HG02970 (cell line): ENCODE data around the gene MRPL17.

ENCODE experiments used
- ATAC-seq: cut with Tn5 transposase; IDR thresholded peaks from one replicate; pipeline ENCODE4 v1.9.1; 2021; ENCODE audit warnings: mild to moderate bottlenecking, moderate library complexity, moderate number of reproducible peaks; ENCODE audit not compliant: unreplicated experiment, low FRiP score

Gene MRPL17

GRCh38 chr11:6655020-6655789 lies 27.9 kb downstream of the MRPL17 start:
- no peak for ATAC-seq

- ATAC-seq, result no peak
Measured at GRCh38 chr11:6654281-6655019, 28.7 kb downstream of the MRPL17 start.

GRCh38 chr11:6653656-6654055 lies 29.5 kb downstream of the MRPL17 start:
- ATAC-seq, result no peak

GRCh38 chr11:6653097-6653496 lies 30.0 kb downstream of the MRPL17 start:
- ATAC-seq, result no peak

- ATAC-seq, result no peak
Measured at GRCh38 chr11:6652182-6652581, 31.0 kb downstream of the MRPL17 start.

GRCh38 chr11:6650980-6651379 lies 32.2 kb downstream of the MRPL17 start:
- no peak for ATAC-seq

GRCh38 chr11:6650104-6650503 lies 33.0 kb downstream of the MRPL17 start:
- ATAC-seq, result no peak

- ATAC-seq, result no peak
Measured at GRCh38 chr11:6648501-6648900, 34.6 kb downstream of the MRPL17 start.

GRCh38 chr11:6647836-6648235 lies 35.3 kb downstream of the MRPL17 start:
- no peak for ATAC-seq

- peak; percentile 64 for ATAC-seq
Measured at GRCh38 chr11:6646918-6647679, 36.0 kb downstream of the MRPL17 start.

GRCh38 chr11:6646576-6646917 lies 36.6 kb downstream of the MRPL17 start:
- ATAC-seq, result no peak

- ATAC-seq, result no peak
Measured at GRCh38 chr11:6646071-6646470, 37.1 kb downstream of the MRPL17 start.

- ATAC-seq, result no peak
Measured at GRCh38 chr11:6642957-6643356, 40.2 kb downstream of the MRPL17 start.

- no peak for ATAC-seq
Measured at GRCh38 chr11:6640985-6641701, 42.0 kb downstream of the MRPL17 start.

GRCh38 chr11:6640036-6640984 lies 42.8 kb downstream of the MRPL17 start:
- ATAC-seq, result no peak

GRCh38 chr11:6638429-6638828 lies 44.7 kb downstream of the MRPL17 start:
- no peak for ATAC-seq

GRCh38 chr11:6637871-6638270 lies 45.3 kb downstream of the MRPL17 start:
- no peak for ATAC-seq

GRCh38 chr11:6636480-6636879 lies 46.7 kb downstream of the MRPL17 start:
- ATAC-seq, result no peak

- no peak for ATAC-seq
Measured at GRCh38 chr11:6635082-6635932, 47.8 kb downstream of the MRPL17 start.
